Suprapubic skin (tissue), 4 donors: ENCODE data around the gene GNB1. TPM values are rescaled to one million over a fixed set of nuclear protein-coding genes. Genes with fewer than 3 reads are reported as not detected.
A peak's percentile ranks its signal among the peaks of the same experiment; 100 is the strongest.
"Not testable (repeated sequence)": the region's sequence is repeated elsewhere in the genome, so short reads cannot be mapped to it uniquely, and the experiment has no call there.

Experiments used
- DNase-seq, 2 donors: peaks; one replicate each; pipeline ENCODE4 v3.0.0-alpha.2; 2019; ENCODE audit warnings: low spot score in 2 of 2
- H3K27ac ChIP-seq: fragments of 200-600 bp; sonication (generic); one replicate; pipeline ENCODE4 v1.5.1; 2019
- H3K27me3 ChIP-seq: fragments of 200-600 bp; sonication (generic); one replicate; pipeline ENCODE4 v1.5.1; 2019
- H3K36me3 ChIP-seq: fragments of 200-600 bp; sonication (generic); one replicate; pipeline ENCODE4 v1.5.1; 2019
- H3K4me1 ChIP-seq: fragments of 200-600 bp; sonication (generic); one replicate; pipeline ENCODE4 v1.5.1; 2019
- H3K4me3 ChIP-seq: fragments of 200-600 bp; sonication (generic); one replicate; pipeline ENCODE4 v1.5.1; 2019; ENCODE audit warnings: mild to moderate bottlenecking
- H3K9me3 ChIP-seq: fragments of 200-600 bp; sonication (generic); one replicate; pipeline ENCODE4 v1.5.1; 2019
- EP300 ChIP-seq: sonication (generic); formaldehyde crosslinking; IDR thresholded peaks from one replicate; pipeline ENCODE4 v1.6.1; 2017; ENCODE audit warnings: antibody characterized with exemption
- POLR2A ChIP-seq, 2 donors: fragments of 450-650 bp; IDR thresholded peaks; one replicate each; pipeline ENCODE4 v1.6.1; 2017; ENCODE audit warnings: antibody characterized with exemption in 2 of 2, mild to moderate bottlenecking in 2 of 2, moderate library complexity in 2 of 2
- POLR2AphosphoS5 ChIP-seq, 3 donors: sonication (generic); formaldehyde crosslinking; IDR thresholded peaks; one replicate each; pipeline ENCODE4 v1.6.1; 2017; ENCODE audit warnings: antibody characterized with exemption in 3 of 3
- WGBS: methylation state at CpG from one replicate; pipeline ENCODE4 v1.1.5; 2018; 5-methylcytosine and 5-hydroxymethylcytosine counted together
- total RNA-seq, 4 donors: library from RNA; depleted of rRNA; stranded (reverse); fragments of >200 nt; gene quantifications; one replicate each; pipeline ENCODE4 v1.1.0, GENCODE V29; 2016
- TF ChIP-seq, protein P1 (sequence below), 2 donors: fragments of 200-600 bp in 1 of 2; fragments of 450-650 bp in 1 of 2; sonication (generic) in 1 of 2; IDR thresholded peaks; one replicate each; pipeline ENCODE4 v1.5.1; 2016 to 2019; ENCODE audit warnings: antibody characterized with exemption in 2 of 2, mild to moderate bottlenecking in 1 of 2, moderate library complexity in 1 of 2

The GNB1 gene
- total RNA-seq, 4 donors from 2014 or later, result 121 to 159 (median 153) TPM

GRCh38 chr1:1889090-1889750 lies 1.7 kb downstream of the GNB1 start:
- peaks cover 65% of the 10 kb centered on the region for H3K4me1 ChIP-seq
- WGBS, result 5% methylated on average over 9 of the region's 9 CpGs

DNA sequence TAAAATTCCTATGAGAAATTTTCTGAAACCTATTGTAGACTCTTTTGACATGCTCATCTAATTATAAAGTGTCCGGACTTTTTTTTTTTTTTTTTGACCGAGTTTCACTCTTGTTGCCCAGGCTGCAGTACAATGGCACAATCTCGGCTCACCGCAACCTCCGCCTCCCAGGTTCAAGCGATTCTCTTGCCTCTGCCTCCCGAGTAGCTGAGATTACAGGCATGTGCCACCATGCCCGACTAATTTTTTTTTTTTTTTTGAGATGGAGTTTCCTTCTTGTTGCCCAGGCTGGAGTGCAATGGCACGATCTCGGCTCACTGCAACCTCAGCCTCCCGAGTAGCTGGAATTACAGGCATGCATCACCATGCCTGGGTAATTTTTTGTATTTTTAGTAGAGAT lies 7.0 kb downstream of the GNB1 start:
- not testable (repeated sequence) for H3K4me3 ChIP-seq, DNase-seq, H3K9me3 ChIP-seq, H3K36me3 ChIP-seq, H3K27ac ChIP-seq, H3K27me3 ChIP-seq
- 68% methylated on average over 11 of the region's 11 CpGs for WGBS
- H3K4me1 ChIP-seq, result peaks cover 63% of the 10 kb centered on the region

More at GRCh38 chr1:1889090-1889750, 1.7 kb downstream of the GNB1 start:
- H3K27me3 ChIP-seq, result no peaks in the 10 kb centered on the region
- H3K4me3 ChIP-seq, result peak overlapping the region; percentile 90
- no peaks in the 10 kb centered on the region for H3K9me3 ChIP-seq
- DNase-seq, result no peak
- H3K27ac ChIP-seq, result peak overlapping the region; percentile 98
- H3K36me3 ChIP-seq, result peaks cover 2% of the 10 kb centered on the region
- no peak for TF ChIP-seq POLR2AphosphoS5 (IDR thresholded peaks at IDR 0.05)
- TF ChIP-seq POLR2A (IDR thresholded peaks at IDR 0.05), result no peak
- no peak for TF ChIP-seq EP300
- TF ChIP-seq, protein P1, sequence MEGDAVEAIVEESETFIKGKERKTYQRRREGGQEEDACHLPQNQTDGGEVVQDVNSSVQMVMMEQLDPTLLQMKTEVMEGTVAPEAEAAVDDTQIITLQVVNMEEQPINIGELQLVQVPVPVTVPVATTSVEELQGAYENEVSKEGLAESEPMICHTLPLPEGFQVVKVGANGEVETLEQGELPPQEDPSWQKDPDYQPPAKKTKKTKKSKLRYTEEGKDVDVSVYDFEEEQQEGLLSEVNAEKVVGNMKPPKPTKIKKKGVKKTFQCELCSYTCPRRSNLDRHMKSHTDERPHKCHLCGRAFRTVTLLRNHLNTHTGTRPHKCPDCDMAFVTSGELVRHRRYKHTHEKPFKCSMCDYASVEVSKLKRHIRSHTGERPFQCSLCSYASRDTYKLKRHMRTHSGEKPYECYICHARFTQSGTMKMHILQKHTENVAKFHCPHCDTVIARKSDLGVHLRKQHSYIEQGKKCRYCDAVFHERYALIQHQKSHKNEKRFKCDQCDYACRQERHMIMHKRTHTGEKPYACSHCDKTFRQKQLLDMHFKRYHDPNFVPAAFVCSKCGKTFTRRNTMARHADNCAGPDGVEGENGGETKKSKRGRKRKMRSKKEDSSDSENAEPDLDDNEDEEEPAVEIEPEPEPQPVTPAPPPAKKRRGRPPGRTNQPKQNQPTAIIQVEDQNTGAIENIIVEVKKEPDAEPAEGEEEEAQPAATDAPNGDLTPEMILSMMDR (IDR thresholded peaks at IDR 0.05), result no peak

DNA sequence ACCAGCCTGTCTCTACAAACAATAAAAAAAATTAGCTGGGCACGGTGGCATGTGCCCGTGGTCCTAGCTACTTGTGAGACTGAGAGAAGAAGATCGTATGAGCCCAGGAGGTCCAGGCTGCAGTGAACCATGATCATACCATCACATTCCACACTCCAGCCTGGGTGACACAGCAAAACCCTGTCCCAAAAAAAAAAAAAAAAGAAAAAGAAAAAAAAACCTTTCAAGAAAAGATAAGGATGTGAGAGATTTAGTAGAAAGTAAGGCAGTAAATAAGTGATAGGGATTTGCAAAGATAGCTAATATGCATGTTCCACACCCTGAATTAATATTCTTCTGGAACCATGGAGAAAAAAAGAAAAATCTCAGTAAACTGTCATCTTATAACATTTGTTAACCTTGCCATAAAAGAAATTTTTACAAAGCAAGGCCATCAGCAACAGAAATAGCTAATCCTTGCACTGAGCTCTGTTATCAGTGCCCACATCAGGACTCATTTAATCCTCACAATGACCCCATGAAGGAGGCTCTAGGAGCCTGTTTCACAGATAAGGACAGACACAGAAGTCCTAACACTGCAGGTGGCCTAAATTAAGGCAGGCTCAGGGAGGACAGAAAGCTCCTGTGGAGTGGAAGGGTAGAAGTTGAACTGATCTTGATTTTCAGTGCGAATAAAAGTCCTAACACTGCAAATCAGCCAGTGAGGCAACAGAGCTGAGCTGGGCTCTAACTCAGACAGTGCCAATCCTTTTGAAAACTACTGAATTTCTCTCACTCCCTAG lies 7.6 kb downstream of the GNB1 start:
- WGBS, result 40% methylated on average over 4 of the region's 4 CpGs
- H3K36me3 ChIP-seq, result peaks cover 3% of the 10 kb centered on the region
- peaks cover 62% of the 10 kb centered on the region for H3K4me1 ChIP-seq
- H3K4me3 ChIP-seq, result no peak overlapping the region
- no peak overlapping the region for H3K27ac ChIP-seq
- no peaks in the 10 kb centered on the region for H3K9me3 ChIP-seq
- H3K27me3 ChIP-seq, result no peaks in the 10 kb centered on the region
- no peak for DNase-seq
- TF ChIP-seq POLR2A (IDR thresholded peaks at IDR 0.05) (no peak), POLR2AphosphoS5 (IDR thresholded peaks at IDR 0.05) (no peak), EP300 (no peak)
- TF ChIP-seq, protein P1 (IDR thresholded peaks at IDR 0.05), result no peak

DNA sequence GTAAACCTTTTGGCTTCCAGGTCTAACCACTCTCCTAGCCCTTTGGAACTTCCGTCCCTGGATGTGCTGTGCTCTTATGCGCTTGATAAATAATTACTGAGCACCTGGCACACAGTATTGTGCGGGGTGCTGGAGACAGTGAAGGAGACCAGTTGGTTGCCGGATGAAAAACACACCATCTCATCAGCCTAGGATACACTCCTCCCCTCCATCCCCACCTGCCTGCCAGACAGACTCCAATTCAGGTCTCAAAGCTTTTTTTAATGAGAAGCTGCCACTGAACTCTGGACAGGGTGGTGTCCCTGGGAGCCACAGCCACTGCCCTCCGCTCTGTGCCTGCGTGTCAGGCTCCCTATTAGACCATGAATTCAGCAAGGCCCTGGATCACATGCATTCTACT lies 9.2 kb downstream of the GNB1 start:
- peaks cover 3% of the 10 kb centered on the region for H3K36me3 ChIP-seq
- H3K4me1 ChIP-seq, result peaks cover 52% of the 10 kb centered on the region
- WGBS, result 85% methylated on average over 6 of the region's 6 CpGs

GRCh38 chr1:1880617-1881312 lies 10.1 kb downstream of the GNB1 start:
- Histone ChIP-seq H3K4me3 (no peak overlapping the region), H3K9me3 (no peaks in the 10 kb centered on the region), H3K27ac (no peak overlapping the region), H3K4me1 (peaks cover 53% of the 10 kb centered on the region), H3K36me3 (peaks cover 3% of the 10 kb centered on the region), H3K27me3 (no peaks in the 10 kb centered on the region)
- no peak for DNase-seq
- 58% methylated on average over 13 of the region's 13 CpGs for WGBS
- TF ChIP-seq POLR2A (IDR thresholded peaks at IDR 0.05), result no peak
- no peak for TF ChIP-seq POLR2AphosphoS5 (IDR thresholded peaks at IDR 0.05)
- TF ChIP-seq, protein P1 (IDR thresholded peaks at IDR 0.05), result no peak
- TF ChIP-seq EP300, result no peak

More for the DNA sequence above, 9.2 kb downstream of the GNB1 start:
- TF ChIP-seq EP300 (no peak), POLR2AphosphoS5 (IDR thresholded peaks at IDR 0.05) (no peak), POLR2A (IDR thresholded peaks at IDR 0.05) (no peak)
- TF ChIP-seq, protein P1 (IDR thresholded peaks at IDR 0.05), result no peak
- no peaks in the 10 kb centered on the region for H3K27me3 ChIP-seq
- DNase-seq, result no peak
- H3K9me3 ChIP-seq, result no peaks in the 10 kb centered on the region
- no peak overlapping the region for H3K4me3 ChIP-seq
- H3K27ac ChIP-seq, result no peak overlapping the region
